Astrocyte (in vitro differentiated cells and primary cell): Measurements from ENCODE around the gene NCR2. TPM values are rescaled to one million over a fixed set of nuclear protein-coding genes. Genes with fewer than 3 reads are reported as not detected.

Experiments used
- DNase-seq: peaks from one replicate; pipeline ENCODE4 v3.0.0-alpha.2; 2010; ENCODE audit warnings: low read depth
- FAIRE-seq: peaks from 2 replicates; lab custom pipeline; 2011; peaks lifted over from hg19 to GRCh38; lab: Jason Lieb, UNC
- H2AFZ ChIP-seq: 2 replicates; pipeline ENCODE4 v1.6.0; 2012; ENCODE audit warnings: low read depth, low read length, inconsistent platforms
- H3K27ac ChIP-seq: 2 replicates; pipeline ENCODE4 v1.5.1; 2011; ENCODE audit warnings: low read depth, low read length, inconsistent platforms
- H3K27me3 ChIP-seq: 2 replicates; pipeline ENCODE4 v1.6.0; 2011; ENCODE audit warnings: low read length, inconsistent platforms; ENCODE audit not compliant: insufficient read depth
- H3K36me3 ChIP-seq: 2 replicates; pipeline ENCODE4 v1.5.1; 2011; ENCODE audit warnings: low read length, inconsistent platforms; ENCODE audit not compliant: insufficient read depth
- H3K4me1 ChIP-seq: 2 replicates; pipeline ENCODE4 v1.5.1; 2011; ENCODE audit warnings: low read length, inconsistent platforms; ENCODE audit not compliant: insufficient read depth
- H3K4me2 ChIP-seq: 2 replicates; pipeline ENCODE4 v1.6.0; 2012; ENCODE audit warnings: low read length, inconsistent platforms
- H3K4me3 ChIP-seq: 2 replicates; pipeline ENCODE4 v1.5.1; 2011; ENCODE audit warnings: low read depth, mild to moderate bottlenecking, low read length, inconsistent platforms; ENCODE audit not compliant: insufficient read depth
- H3K79me2 ChIP-seq: 2 replicates; pipeline ENCODE4 v1.6.0; 2012; ENCODE audit warnings: mild to moderate bottlenecking, low read length, inconsistent platforms; ENCODE audit not compliant: insufficient read depth
- H3K9ac ChIP-seq: 2 replicates; pipeline ENCODE4 v1.6.0; 2012; ENCODE audit warnings: mild to moderate bottlenecking, low read length, inconsistent platforms
- H3K9me3 ChIP-seq: 2 replicates; pipeline ENCODE4 v1.5.1; 2012; ENCODE audit warnings: low read depth, mild to moderate bottlenecking, low read length, inconsistent platforms; ENCODE audit not compliant: insufficient read depth
- H4K20me1 ChIP-seq: 2 replicates; pipeline ENCODE4 v1.6.0; 2012; ENCODE audit warnings: low read length, inconsistent platforms; ENCODE audit not compliant: insufficient read depth
- H3K27ac Mint-ChIP-seq: one replicate; pipeline ENCODE4 v1.8.0; 2021; ENCODE audit warnings: mild to moderate bottlenecking, mixed read lengths; ENCODE audit not compliant: unreplicated experiment
- H3K27me3 Mint-ChIP-seq: one replicate; pipeline ENCODE4 v1.8.0; 2021; ENCODE audit warnings: low read depth, mixed read lengths; ENCODE audit not compliant: unreplicated experiment
- H3K36me3 Mint-ChIP-seq: one replicate; pipeline ENCODE4 v1.8.0; 2021; ENCODE audit warnings: low read depth, mixed read lengths; ENCODE audit not compliant: unreplicated experiment
- H3K4me1 Mint-ChIP-seq: one replicate; pipeline ENCODE4 v1.8.0; 2021; ENCODE audit warnings: low read depth, mixed read lengths; ENCODE audit not compliant: unreplicated experiment
- H3K4me3 Mint-ChIP-seq: one replicate; pipeline ENCODE4 v1.8.0; 2021; ENCODE audit warnings: mild to moderate bottlenecking, moderate library complexity, mixed read lengths; ENCODE audit not compliant: unreplicated experiment
- H3K9me3 Mint-ChIP-seq: one replicate; pipeline ENCODE4 v1.8.0; 2021; ENCODE audit warnings: mild to moderate bottlenecking, mixed read lengths; ENCODE audit not compliant: unreplicated experiment
- EZH2 ChIP-seq: IDR thresholded peaks from 2 replicates; pipeline ENCODE4 v1.6.1; 2012; ENCODE audit warnings: mild to moderate bottlenecking, low read length, inconsistent platforms; ENCODE audit not compliant: insufficient read depth
- total RNA-seq: library from RNA; stranded (reverse); gene quantifications from 2 replicates; pipeline ENCODE4 v1.2.1, GENCODE V29; 2021
- TF ChIP-seq, protein P1 (sequence below): IDR thresholded peaks from 2 replicates; pipeline ENCODE4 v1.5.1; 2011; ENCODE audit warnings: low read depth, mild to moderate bottlenecking, inconsistent platforms, low read length, moderate library complexity; ENCODE audit not compliant: insufficient read depth

Gene NCR2
- total RNA-seq, 1 donor from 2014 or later: not detected

DNA sequence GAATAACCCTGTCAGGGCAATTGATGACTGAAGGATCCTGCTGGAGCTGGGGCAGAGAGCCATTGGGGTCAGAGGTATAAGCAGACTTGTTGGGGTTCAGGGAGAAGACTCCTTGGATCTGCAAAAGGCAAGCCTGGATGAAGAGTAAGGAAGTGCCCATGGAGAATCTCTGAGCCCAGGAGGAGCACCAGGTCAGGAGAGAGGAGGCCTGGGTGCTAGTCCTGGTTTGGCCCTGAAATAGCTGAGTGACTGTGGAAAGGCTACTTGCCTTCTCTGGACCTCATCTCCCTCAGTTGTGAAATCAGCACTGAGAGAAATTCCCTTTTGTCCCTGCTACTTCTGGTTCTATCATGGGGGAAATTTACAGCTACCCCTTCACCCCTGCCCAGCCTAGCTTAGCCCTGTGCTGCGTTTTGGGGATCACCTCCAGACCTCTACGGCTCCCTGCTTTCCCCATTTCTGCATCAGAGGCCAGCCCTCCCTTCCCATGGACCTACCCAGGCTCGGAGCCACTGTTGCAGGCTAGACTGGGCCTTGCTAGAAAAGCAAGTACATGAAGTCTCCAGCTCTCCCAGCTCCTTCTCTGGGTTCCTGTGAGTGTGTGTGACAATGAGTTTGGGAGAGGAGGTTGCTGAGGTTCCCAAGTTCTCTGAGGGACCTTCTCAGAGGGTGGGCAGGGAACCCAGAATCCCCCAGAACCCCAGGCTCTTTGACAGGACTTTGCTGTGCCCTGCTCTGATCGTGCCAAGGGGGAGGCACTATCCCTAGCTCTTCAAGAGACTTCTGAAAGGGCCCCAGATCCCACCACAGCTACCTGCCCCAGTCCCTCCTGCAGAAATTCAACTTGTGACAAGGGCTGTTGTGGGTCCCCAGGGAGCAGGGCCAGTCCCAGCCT is 2.3 kb upstream of the NCR2 start:
- H3K36me3 ChIP-seq: no peaks in the 10 kb centered on the region
- FAIRE-seq: no peak
- TF ChIP-seq EZH2: no peak
- TF ChIP-seq, protein P1, sequence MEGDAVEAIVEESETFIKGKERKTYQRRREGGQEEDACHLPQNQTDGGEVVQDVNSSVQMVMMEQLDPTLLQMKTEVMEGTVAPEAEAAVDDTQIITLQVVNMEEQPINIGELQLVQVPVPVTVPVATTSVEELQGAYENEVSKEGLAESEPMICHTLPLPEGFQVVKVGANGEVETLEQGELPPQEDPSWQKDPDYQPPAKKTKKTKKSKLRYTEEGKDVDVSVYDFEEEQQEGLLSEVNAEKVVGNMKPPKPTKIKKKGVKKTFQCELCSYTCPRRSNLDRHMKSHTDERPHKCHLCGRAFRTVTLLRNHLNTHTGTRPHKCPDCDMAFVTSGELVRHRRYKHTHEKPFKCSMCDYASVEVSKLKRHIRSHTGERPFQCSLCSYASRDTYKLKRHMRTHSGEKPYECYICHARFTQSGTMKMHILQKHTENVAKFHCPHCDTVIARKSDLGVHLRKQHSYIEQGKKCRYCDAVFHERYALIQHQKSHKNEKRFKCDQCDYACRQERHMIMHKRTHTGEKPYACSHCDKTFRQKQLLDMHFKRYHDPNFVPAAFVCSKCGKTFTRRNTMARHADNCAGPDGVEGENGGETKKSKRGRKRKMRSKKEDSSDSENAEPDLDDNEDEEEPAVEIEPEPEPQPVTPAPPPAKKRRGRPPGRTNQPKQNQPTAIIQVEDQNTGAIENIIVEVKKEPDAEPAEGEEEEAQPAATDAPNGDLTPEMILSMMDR: no peak
- no peak overlapping the region for H3K4me3 ChIP-seq
- H3K9me3 Mint-ChIP-seq: no peaks in the 10 kb centered on the region
- no peak overlapping the region for H2AFZ ChIP-seq
- H3K4me1 Mint-ChIP-seq: no peaks in the 10 kb centered on the region
- H3K9ac ChIP-seq: no peak overlapping the region
- no peak overlapping the region for H3K27ac ChIP-seq
- H3K27me3 Mint-ChIP-seq: peaks cover 37% of the 10 kb centered on the region
- no peaks in the 10 kb centered on the region for H3K36me3 Mint-ChIP-seq
- no peak overlapping the region for H3K4me3 Mint-ChIP-seq
- DNase-seq: no peak
- H3K27ac Mint-ChIP-seq: no peak overlapping the region
- H4K20me1 ChIP-seq: no peaks in the 10 kb centered on the region
- no peak overlapping the region for H3K4me2 ChIP-seq
- H3K27me3 ChIP-seq: peaks cover 15% of the 10 kb centered on the region
- no peaks in the 10 kb centered on the region for H3K4me1 ChIP-seq
- no peaks in the 10 kb centered on the region for H3K79me2 ChIP-seq
- no peaks in the 10 kb centered on the region for H3K9me3 ChIP-seq

DNA sequence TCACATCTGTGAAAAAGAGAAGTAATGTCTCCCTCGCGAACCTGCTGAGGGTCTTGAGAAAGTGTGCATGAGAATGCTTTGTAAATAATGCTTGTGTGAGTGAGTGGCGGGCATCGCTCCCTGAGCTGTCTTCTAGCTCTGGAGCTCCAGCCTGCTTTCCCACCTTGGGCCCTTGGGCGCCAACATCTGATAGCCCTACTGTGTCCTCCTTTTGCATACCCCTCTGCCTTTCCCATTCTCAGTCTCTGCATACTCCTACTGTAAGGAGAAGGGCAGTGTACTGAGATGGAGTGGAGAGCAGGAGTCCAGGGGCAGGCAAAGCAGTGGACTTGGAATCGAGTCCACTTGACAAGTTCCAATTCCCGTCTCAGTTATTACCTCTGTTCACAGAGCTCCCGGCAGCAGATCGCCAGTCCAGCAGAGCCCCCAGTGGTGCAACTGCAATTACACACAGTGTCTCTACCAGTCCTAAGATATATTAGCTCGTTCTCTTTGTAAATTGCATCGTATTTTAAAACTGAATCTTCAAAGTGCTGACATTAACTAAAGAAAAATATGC is 847 bp upstream of the NCR2 start:
- Mint-ChIP-seq H3K9me3 (no peaks in the 10 kb centered on the region), H3K36me3 (no peaks in the 10 kb centered on the region), H3K4me1 (no peaks in the 10 kb centered on the region), H3K27me3 (peaks cover 33% of the 10 kb centered on the region), H3K4me3 (no peak overlapping the region), H3K27ac (no peak overlapping the region)
- FAIRE-seq (no peak), DNase-seq (no peak)
- no peak overlapping the region for H3K27ac ChIP-seq
- H3K4me1 ChIP-seq: no peaks in the 10 kb centered on the region
- no peak overlapping the region for H3K4me2 ChIP-seq
- no peaks in the 10 kb centered on the region for H3K36me3 ChIP-seq
- H3K4me3 ChIP-seq: no peak overlapping the region
- no peaks in the 10 kb centered on the region for H3K79me2 ChIP-seq
- H2AFZ ChIP-seq: no peak overlapping the region
- no peaks in the 10 kb centered on the region for H3K9me3 ChIP-seq
- no peaks in the 10 kb centered on the region for H4K20me1 ChIP-seq
- H3K27me3 ChIP-seq: peaks cover 11% of the 10 kb centered on the region
- H3K9ac ChIP-seq: no peak overlapping the region
- no peak for TF ChIP-seq EZH2
- TF ChIP-seq, protein P1: no peak
